ENCODE measurements around the gene CD209. TPM values are rescaled to one million over a fixed set of nuclear protein-coding genes. Genes with fewer than 3 reads are reported as not detected.
"Not testable (repeated sequence)": the region's sequence is repeated elsewhere in the genome, so short reads cannot be mapped to it uniquely, and the experiment has no call there.

CD209 gene, protein sequence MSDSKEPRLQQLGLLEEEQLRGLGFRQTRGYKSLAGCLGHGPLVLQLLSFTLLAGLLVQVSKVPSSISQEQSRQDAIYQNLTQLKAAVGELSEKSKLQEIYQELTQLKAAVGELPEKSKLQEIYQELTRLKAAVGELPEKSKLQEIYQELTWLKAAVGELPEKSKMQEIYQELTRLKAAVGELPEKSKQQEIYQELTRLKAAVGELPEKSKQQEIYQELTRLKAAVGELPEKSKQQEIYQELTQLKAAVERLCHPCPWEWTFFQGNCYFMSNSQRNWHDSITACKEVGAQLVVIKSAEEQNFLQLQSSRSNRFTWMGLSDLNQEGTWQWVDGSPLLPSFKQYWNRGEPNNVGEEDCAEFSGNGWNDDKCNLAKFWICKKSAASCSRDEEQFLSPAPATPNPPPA
- not detected in 2 replicates for total RNA-seq

DNA sequence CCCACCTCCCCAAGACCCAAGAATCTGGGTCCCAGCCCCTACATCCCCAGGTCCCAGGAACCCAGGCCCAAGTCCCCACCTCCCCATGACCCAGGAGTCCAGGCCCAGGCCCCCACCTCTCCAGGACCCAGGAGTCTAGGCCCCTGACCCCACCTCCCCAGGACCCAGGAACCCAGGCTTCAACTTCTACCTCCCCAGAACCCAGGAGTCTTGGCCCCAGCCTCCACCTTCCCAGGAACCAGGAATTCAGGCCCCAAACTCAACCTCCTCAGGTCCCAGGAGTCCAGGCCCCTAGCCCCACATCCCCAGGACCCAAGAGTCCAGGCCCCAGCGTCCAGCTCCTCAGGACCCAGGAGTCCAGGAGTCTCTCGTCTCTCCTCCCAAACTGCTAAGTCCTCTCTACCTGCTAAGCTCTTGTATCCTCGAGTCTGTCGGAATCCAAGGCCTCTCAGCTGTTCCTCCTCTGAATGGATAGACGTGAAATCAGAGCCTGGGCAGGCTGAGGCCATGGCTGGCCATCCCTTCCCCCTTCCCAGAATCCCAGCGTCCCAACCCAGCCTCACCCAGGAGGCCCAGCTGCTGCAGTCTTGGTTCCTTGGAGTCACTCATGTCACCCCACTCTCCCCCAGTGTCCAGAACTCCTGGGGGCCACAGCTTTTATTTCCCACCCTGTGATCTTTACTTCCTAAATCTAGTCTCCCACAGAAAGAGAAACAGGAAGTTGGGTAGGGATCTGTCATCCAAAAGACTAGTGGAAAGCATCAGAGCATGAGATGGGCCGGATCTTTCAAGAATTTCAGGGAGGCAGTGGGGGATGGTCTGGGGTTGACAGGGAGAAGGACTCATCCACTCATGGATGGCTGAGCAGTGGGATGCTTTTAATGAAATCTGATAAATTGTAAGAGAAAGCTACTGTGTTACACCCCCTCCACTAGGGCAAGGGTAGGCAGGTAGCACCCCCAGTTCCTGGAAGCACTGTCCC lies at the start of gene CD209:
Gene CD209, minus strand, starts transcription at position 632 of the 982 bp plus-strand sequence. Its CDS starts 23 bp downstream, at position 609.
- intact Hi-C loops (cut with micrococcal nuclease), result no loop called here

DNA sequence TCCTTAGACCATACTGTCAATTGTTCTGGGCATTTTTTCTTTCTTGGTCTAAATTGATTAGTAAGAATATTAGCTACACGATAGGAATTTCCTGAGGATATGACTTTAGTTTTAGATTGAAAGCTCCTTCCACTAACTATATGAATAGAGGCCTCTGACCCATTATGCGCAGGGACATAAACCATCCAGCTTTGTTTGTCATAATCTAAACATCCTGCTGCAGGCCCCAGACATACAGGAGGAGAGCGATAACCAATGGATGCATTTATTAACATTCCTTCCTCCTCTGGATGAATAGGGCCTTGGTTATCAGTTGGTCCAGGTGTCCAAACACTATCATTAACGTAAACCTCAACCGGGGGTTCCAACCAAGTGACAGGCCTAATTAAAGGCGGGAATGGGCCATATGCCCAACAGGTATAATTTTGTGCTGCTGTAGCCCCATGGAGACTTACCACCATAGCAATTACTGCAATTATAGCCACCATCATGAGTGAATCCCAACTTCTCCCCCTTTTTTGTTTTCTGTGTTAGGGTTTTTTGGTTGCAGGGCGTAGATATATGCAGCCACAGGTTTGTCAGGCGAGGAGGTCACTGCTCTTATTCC lies 48.3 kb upstream of the CD209 start:
- intact Hi-C loops (cut with micrococcal nuclease), result no loop called here

DNA sequence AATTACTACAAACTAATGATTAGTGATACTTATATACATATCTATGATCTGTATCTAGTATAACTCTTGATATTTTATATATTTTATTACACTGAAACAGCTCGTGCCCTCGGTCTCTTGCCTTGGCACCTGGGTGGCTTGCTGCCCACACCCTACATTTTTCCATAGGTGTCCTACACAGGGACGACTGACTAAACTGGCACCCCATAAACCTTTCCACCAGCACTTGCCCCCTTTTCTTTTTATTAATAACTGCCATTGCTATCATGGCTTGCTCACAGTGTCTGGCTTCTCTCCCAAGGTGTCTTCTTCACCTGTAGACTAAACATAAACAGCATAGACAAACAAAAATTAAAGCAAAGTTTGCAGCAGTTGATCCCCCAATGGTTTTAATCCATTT lies 46.2 kb upstream of the CD209 start:
- intact Hi-C loops (cut with micrococcal nuclease), result no loop called here

DNA sequence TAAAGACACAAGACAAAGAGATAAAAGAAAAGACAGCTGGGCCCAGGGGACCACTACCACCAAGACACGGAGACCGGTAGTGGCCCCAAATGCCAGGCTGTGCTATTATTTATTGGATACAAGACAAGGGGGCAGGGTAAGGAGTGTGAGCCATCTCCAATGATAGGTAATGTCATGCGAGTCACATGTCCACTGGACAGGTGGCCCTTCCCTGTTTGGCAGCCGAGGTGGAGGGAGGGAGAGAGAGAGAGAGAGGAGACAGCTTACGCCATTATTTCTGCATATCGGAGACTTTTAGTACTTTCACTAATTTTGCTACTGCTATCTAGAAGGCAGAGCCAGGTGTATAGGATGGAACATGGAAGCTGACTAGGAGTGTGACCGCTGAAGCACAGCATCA lies 45.4 kb upstream of the CD209 start:
- intact Hi-C loops (cut with micrococcal nuclease), result not testable (repeated sequence)

DNA sequence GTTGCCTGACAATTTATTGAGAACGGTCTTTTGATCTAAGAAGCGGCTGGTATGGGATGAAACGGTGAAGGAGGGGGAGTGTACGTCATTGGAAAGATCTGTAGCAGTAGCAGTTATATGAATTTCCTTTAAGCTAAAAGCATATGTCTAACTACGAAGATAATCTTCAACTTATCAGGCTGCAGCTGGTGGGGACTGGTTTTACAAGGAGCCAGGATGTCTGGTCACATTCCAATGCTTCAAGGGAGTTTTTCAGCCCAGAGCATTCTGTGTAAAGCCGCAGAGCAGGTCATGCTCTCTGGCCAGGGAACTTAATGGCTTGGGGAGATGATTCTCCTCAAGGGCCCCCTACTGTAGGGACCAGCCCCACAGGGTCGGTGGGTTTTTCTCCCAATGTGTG lies 44.9 kb upstream of the CD209 start:
- intact Hi-C loops (cut with micrococcal nuclease), result no loop called here

DNA sequence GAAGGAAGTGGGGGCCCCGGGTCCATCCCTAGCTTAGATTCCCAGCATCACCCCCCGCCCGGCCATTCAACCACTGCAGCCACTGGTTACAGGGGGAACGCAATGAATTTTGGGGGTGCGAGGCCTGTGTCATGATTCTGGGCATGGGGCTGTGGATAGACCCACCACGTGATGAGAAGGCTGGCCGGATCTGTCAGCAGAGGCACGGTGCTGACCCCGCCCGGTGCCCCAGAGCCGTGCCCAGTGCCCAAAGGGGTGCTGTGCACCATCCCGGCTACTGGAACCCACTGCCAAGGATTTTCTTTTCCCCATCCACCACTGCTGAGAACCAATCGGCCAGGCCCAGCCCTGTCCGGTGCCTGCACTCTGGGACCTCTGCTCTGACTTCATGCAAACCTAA lies 43.1 kb upstream of the CD209 start:
- intact Hi-C loops (cut with micrococcal nuclease), result no loop called here

DNA sequence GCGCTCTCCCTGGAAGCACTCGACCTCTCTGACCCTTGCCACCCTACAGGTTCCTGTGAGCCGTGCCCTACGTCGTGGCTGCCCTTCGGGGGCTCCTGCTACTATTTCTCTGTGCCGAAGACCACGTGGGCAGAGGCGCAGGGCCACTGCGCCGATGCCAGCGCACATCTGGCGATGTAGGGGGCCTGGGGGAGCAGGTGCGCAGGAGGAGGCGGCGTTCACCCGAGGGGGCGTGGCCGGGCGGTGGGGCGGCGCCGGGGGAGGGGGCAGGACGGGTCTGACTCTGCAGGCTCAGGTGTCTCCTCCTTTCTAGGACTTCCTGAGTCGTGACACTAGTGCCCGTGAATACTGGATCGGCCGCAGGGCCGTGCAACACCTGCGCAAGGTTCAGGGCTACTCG lies 42.1 kb upstream of the CD209 start:
- intact Hi-C loops (cut with micrococcal nuclease), result no loop called here

DNA sequence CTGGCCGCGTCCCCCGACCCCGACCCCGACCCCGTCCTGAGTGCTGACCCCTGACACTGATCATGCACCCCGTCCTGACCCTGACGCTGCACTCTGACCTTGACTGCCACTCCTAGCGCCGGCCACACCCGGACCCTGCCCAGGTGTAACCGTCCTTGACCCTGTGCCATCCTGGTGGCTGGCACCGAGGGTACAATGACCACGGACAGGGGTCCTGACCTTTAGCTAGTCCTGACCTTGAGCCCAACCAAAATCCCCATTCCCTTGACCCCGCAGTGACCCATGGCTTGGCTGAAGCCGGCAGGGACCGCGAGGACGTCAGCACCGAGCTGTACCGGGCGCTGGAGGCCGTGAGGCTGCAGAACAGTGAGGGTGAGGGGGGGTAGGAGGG lies 41.6 kb upstream of the CD209 start:
- intact Hi-C loops (cut with micrococcal nuclease), result no loop called here

DNA sequence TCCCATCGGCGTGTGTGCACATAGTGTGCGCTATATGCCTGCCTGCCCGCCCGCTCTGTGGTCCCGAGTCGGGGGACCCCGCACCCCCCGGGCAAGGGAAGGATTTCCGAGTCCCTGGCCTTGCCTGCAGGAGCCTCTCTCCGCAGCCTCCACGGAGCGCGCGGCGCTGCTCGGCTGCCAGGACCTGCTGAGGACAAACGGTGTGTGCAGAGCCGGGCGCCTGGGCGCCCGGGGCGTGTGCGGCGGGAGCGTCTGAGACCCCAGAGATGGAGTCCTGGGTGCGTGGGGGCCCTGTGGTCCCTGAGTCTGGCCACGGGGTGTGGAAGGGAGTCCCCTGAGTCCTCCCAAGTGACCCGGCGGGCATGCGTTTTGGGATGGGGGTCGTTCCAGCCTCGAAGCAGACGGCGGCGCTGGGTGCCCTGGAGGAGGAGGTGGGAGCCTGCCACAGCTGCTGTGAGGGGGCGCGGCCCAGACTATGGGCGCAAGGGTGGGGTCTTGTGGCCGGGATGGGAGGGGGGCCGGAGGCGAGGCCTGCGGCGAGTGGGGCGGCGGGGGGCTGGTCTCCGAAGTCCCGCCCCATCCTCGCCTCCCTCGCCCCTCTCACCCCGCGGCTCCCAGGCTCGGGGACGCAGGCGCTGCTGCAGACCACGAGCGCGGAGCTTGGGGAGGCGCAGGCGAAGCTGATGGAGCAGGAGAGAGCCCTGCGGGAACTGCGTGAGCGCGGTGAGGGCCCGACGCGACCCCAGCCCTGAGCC lies 41.0 kb upstream of the CD209 start:
- intact Hi-C loops (cut with micrococcal nuclease), result no loop called here

DNA sequence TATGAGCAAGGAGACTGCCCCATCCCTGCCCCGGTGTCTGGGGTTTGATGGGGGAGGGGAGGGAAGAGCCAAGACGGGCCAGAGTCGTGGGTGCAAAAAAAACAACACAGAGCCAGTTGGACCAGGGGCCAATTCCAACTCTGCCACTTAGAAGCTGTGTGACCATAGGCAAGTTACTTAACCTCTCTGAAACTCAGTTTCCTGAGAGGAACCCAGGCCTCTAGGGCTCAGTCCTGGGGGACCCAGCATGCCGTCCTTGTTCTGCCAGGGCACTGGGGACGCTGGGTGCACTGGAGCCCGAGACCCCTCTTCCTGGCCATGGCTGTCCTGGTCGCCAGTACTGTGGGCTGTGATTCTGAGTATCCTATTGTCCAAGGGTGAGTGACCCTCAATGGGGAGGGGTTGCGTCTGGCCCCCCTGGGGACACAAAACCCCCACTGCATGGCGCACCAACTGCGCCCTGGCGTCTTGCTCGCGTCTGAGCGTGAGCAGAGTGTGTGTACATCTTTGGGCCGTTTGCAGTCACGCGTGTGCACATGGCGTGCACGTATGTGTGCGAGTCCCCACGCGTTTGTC lies 40.4 kb upstream of the CD209 start:
- intact Hi-C loops (cut with micrococcal nuclease), result no loop called here

DNA sequence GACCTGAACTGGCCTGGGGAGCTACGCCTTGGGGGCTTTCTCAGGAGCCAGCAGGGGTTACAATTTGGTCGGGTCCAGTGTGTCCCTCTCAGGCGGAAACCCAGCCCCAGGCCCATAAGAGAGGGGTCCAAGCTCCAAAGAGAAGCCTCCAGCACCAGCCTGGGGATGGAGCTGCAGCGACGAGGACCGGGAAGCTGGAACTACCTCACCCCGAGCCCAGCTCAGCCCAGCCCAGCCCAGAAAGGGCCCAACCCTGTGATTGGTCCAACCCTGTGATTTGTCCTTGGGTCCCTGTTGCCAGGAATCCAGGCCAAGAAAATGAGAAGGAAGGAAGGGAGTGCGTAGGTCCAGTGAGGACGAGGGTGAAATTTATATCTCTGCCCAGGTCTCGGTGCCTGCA lies 39.8 kb upstream of the CD209 start:
- intact Hi-C loops (cut with micrococcal nuclease), result no loop called here

DNA sequence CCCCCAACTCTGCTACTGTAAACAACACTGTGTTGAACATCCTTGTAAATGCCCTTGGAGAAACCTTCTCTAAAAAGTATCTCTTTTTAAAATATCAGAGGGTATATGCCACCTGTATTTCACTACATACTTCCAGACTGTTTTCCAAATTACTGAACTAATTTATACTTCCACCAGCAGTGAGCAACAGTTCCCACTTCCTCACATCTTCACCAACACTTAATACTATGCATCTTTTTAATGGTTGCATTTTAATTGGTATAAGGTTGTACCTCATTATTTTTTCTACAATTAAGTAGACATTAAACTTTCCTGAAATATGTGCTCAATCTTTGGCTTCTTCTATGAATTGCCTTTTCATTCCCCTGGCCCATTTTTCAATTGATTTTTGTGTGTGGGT lies 37.5 kb upstream of the CD209 start:
- intact Hi-C loops (cut with micrococcal nuclease), result no loop called here

DNA sequence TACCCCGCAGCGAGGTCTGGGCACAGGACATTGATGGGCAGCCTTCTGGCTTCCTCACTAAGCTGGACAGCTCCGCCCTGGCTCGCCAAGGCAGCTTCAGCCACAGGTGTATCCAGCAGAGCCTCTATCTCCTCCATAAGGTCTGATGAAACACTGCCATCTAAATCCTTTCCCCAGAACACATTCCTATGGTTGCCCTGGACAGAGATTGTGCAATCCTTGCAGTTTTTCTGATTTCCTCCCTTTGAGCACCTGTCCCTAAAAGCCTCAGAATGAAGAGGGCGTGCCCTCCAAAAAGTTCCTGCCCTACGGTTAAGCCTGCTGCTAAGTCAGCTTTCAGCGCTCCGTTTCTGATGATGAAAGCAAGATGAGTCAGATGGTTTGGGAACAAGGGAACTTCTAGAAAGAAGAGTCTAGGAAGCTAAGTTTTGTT lies 36.7 kb upstream of the CD209 start:
- intact Hi-C loops (cut with micrococcal nuclease), result no loop called here

DNA sequence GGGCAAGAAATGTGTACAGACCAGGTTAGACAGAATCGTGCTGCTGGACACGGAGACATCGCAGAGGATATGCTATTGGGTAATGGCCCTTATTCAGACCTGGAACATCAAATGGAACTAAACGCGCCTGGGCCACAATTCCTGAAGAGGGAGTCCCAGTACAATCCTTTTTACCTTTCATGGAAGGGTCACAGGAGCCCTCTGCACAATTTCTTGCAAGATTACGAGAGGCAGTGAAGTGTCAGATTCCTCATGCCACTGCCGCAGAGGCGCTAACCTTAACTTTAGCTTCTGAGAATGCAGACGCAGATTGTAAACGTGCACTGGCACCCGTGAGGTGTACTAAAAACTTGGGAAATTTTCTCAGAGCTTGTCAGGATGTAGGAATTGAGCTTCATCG lies 33.8 kb upstream of the CD209 start:
- intact Hi-C loops (cut with micrococcal nuclease), result no loop called here

DNA sequence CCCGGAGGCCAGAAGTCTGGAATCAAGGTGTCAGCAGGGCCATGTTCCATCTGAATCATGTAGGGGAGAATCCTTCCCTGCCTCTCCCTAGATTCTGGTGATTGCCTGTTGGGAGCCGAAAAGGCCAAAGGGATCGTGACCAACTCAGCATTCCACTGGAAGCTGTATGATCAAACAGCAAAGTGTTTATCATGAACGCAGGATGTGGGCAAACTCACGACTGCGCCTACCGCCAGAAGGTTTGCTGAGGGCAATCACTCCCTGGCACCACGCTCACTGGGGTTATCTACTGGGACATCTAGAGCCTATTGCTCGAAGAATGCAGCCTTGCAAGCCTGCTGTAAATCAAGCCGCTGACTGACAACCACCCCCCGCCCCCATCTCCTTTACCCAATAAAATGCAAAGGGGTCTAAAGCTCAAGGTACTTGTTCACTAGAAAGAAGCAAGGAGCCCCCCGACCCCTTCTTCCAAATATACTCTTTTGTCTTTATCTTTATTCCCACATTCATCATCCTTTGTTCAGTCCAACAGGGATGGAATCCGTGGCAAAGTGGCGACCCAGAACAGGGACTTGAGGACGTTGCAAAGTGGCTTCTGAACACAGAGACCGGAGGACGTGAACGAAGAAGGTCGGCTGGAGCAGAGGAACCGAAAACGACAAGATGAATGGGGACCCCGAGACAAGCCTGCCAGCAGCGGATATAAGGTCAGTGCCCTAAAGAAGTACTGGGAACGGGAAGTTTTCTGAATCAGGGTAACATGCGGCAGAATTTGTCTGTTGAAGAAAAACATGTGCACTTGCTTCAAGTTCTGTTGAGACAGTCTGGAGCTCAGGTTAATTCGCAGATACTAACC lies 32.5 kb upstream of the CD209 start:
- intact Hi-C loops (cut with micrococcal nuclease), result no loop called here

DNA sequence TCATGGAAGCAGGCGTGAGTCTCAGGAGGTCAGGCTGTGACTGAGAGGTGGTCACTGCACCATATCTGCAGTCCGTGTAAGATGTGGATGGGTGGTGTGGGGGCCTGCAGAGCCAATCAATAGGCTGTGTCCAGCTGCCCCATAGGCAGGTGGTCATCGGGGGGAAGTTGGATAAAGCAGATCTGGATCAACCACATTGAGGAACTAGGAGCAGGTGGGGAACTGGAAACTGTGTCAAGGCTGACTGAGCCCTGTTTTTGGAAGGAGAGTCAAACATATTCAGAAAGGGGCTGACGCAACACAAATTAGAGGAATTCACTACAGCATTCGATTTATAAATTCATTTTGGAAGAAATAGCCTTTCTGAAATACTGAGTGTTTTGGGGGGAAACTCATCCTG lies 30.7 kb upstream of the CD209 start:
- intact Hi-C loops (cut with micrococcal nuclease), result no loop called here

DNA sequence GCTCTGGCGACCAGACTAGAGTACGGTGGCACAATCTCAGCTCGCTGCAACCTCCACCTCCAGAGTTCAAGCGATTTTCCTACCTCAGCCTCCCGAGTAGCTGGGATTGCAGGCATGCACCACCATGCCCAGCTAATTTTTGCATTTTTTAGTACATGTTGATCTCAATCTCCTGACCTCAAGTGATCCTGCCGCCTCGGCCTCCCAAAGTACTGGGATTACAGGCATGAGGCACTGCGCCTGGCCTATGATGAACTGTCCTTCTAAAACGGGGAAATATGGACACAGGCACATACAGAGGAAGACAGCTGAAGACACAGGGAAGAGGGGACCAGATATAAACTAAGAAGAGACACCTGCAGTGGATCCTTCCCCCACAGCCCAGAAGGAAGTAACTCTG lies 28.4 kb upstream of the CD209 start:
- intact Hi-C loops (cut with micrococcal nuclease), result no loop called here

DNA sequence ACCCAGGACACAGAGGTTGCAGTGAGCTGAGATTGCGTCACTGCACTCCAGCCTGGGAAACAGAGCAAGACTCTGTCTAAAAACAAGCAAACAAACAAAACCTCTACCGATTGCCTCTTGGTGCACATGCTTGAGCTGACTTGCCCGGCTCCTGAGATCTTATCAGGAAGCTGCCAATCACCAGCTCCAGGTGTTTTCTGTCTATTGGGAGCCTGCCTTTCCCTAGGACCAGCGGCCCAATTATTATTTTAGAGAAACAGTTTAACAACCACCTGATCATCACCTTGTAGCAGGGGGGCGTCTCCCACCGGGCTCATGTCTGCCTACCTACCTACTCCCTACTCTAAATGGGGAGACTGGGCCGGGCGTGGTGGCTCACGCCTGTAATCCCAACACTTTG lies 26.5 kb upstream of the CD209 start:
- intact Hi-C loops (cut with micrococcal nuclease), result no loop called here

DNA sequence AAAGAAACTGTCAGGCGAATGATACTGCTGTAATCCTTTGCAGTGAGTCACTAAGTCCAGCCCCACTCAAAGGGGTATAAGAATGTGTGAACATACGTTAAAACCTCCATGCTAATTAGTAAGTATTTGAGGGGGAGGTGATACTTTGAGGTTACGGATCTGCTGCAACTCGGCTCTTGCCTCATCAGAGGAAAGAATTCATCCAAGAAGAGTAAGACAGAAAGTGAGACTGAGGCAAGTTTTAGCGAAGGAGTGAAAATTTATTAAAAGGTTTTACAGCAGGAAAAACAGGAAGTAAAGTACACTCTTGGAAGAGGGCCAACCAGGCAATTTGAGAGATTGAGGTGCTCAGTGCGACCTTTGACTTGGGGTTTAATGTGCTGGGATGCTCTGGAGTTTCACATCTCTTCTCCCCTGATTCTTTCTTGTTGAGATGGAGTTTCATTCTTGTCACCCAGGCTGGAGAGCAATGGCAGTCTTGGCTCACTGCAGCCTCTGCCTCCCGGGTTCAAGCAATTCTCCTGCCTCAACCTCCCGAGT lies 25.5 kb upstream of the CD209 start:
- intact Hi-C loops (cut with micrococcal nuclease), result no loop called here

DNA sequence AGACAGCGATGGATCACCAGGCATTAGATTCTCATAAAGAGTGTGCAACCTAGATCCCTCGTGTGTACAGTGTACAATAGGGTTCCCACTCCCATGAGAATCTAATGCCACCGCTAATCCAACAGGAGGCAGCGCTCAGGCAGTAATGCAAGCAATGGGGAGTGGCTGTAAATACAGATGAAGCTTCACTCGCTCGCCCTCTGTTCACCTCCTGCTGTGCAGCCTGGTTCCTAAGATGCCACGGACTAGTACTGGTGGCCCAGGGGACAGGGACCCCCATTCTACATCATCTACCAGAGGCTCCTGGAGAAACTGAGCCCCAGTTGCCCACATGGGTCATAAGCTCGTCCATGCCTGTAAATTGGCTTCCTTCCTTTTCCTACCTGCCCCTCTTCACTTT lies 23.7 kb upstream of the CD209 start:
- intact Hi-C loops (cut with micrococcal nuclease), result no loop called here

Data from T-helper 2 cell treated with Interferon-gamma antibody and Interleukin-4, amounts not matched to agents 100 ng/mL and 5 ng/mL, for 36 hours (primary cell).